Activated naive CD4-positive, alpha-beta T cell treated with anti-CD3 and anti-CD28 coated beads, Interleukin-2, amount 50 U/mL, for 24 hours (primary cell): Measurements from ENCODE around the gene LINS1.

ENCODE experiments used
- H3K27ac Mint-ChIP-seq: one replicate; pipeline ENCODE4 v1.8.0; 2021; ENCODE audit warnings: mild to moderate bottlenecking, mixed read lengths
- H3K27me3 Mint-ChIP-seq: one replicate; pipeline ENCODE4 v1.8.0; 2021; ENCODE audit warnings: mixed read lengths
- H3K36me3 Mint-ChIP-seq: one replicate; pipeline ENCODE4 v1.8.0; 2021; ENCODE audit warnings: mixed read lengths
- H3K4me1 Mint-ChIP-seq: one replicate; pipeline ENCODE4 v1.8.0; 2021; ENCODE audit warnings: mixed read lengths
- H3K4me3 Mint-ChIP-seq: one replicate; pipeline ENCODE4 v1.8.0; 2021; ENCODE audit warnings: mild to moderate bottlenecking, mixed read lengths
- H3K9me3 Mint-ChIP-seq: one replicate; pipeline ENCODE4 v1.8.0; 2021; ENCODE audit warnings: mixed read lengths

LINS1 gene, protein sequence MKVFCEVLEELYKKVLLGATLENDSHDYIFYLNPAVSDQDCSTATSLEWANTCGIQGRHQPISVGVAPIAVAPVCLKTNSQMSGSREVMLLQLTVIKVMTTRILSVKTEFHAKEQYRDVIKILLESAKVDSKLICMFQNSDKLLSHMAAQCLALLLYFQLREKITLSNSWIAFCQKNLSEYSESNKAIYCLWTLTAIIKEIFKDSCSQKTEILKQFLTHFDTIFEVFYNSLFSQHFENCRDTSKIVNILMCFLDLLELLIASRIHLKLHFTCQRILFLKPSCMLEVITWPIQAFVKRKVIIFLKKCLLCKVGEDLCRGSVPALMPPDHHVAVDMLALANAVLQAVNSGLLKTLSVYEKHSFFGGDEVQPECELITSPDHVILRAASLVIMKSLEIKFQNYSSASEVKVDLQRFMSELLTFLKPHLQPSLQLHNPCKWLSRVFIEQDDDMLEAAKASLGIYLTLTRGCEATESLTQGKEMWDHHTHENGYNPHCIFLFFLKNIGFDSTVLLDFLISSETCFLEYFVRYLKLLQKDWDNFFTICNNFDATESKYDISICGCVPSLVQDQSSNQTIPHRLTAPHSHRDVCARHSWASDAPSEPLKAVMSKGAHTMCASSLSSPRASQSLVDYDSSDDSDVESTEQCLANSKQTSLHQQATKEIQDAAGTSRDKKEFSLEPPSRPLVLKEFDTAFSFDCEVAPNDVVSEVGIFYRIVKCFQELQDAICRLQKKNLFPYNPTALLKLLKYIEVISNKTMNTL

DNA sequence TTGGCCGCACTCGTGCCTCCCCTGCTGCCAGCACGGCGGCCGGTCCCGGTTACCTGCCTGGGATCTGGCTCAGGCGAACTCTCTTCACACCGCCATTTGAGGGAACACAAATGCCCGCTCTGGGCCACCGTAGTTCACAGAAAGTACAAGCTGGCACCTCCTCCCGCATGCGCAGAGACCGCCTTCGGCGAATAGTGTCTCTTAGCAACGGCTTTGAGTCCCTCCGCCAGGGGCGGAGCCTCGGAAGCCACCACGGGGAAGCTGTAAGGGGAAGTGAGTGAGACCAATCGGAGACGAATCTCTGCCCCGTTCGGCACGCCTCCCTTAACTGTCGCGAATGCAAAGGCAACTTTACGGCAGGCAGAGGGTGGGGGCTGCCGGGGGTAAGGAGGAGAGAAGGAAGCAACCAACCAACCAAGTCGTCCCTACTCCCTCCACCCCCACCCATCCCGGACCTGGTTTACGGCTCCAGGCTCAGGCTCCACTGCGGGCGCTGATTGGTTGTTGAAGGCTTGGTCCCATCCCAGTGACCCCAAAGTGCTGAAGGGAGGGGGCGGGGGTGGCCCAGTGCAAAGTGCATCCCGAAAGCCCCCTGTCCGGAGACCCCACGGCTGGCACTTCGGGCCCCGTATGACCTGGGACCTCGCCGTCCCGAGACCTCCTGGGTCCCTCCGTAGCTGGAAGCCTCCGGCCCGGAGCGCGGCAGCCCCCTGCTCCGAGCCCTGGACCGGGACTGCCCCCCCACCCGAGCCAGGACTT lies at the start of gene LINS1, which contains the start of gene ASB7:
Gene LINS1, minus strand, starts transcription at position 121 of the 759 bp plus-strand sequence. CDS start 21,342 bp downstream, outside the sequence.
Gene ASB7, plus strand, starts transcription at position 526 of the 759 bp plus-strand sequence. CDS start 9,628 bp downstream, outside the sequence.
- no peak within 1 kb of the TSS for H3K4me3 Mint-ChIP-seq
- no peaks in the 10 kb centered on the region for H3K9me3 Mint-ChIP-seq
- peak within 1 kb of the TSS; percentile 95 for H3K27ac Mint-ChIP-seq
- no peaks in the 10 kb centered on the region for H3K27me3 Mint-ChIP-seq
- peaks cover 14% of the 10 kb centered on the region for H3K36me3 Mint-ChIP-seq
- peaks cover 65% of the 10 kb centered on the region for H3K4me1 Mint-ChIP-seq

DNA sequence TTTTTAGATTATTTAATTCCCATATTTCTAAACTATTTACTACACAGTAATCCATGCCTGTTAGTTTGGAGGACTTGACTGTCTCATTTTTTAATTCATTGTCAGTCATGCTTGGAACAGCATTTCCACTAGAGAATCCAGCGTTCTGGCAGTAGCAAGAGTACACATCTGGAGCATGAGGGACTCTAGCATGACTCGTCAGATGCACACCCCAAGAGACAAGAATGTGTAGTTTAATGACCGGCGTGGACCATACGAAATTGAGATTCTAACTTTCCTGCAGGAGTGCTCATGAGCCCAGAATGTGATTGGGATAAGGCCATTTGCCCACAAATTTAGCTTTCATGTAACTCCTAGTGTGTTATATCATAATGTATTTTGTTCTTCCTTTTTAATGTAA lies 49.3 kb upstream of the LINS1 start:
- Mint-ChIP-seq H3K27ac (peak overlapping the region; percentile 30), H3K9me3 (no peaks in the 10 kb centered on the region), H3K36me3 (no peaks in the 10 kb centered on the region), H3K27me3 (no peaks in the 10 kb centered on the region), H3K4me1 (no peaks in the 10 kb centered on the region), H3K4me3 (no peak overlapping the region)

DNA sequence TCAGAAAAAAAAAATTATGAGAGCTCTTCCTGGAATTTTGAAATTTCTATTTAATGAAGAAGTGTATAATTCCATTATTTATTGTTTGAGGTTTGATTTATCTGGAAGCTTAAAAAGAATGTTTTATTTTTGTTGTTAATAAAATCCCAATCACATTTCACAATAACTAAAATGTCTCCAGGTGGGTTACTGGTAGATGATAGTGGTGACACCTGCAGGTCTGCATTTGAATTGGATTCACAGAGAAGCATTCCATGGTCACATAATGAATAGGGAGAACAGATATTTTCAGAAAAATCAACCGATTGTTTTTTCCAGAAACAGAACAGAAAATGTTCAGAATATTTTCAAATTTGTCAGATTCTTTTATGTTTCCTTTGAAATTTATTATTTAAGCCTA lies 48.7 kb upstream of the LINS1 start:
- Mint-ChIP-seq H3K27ac (no peak overlapping the region), H3K4me1 (peaks cover 3% of the 10 kb centered on the region), H3K4me3 (no peak overlapping the region), H3K9me3 (no peaks in the 10 kb centered on the region), H3K27me3 (no peaks in the 10 kb centered on the region), H3K36me3 (no peaks in the 10 kb centered on the region)

DNA sequence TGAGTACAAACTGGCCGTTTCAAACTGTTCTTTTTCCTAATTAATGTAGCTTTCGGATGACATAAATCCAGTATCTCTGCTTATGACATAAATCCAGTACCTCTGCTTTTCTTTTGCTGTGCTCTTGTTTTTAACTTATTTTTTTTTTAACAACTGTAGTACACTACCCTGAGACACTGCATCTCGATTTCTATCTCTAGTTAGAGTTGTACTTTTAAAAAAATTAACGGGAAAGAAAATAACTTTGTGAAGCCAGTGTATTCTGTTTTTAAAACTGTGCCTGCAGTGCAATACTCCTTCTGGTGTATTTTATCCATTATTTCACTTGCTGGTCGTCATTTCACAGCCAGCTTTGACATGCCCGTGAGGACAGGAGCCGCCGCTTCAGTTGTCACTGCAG lies 47.0 kb upstream of the LINS1 start:
- Mint-ChIP-seq H3K4me3 (no peak overlapping the region), H3K9me3 (no peaks in the 10 kb centered on the region), H3K36me3 (no peaks in the 10 kb centered on the region), H3K4me1 (peaks cover 10% of the 10 kb centered on the region), H3K27me3 (no peaks in the 10 kb centered on the region), H3K27ac (no peak overlapping the region)

DNA sequence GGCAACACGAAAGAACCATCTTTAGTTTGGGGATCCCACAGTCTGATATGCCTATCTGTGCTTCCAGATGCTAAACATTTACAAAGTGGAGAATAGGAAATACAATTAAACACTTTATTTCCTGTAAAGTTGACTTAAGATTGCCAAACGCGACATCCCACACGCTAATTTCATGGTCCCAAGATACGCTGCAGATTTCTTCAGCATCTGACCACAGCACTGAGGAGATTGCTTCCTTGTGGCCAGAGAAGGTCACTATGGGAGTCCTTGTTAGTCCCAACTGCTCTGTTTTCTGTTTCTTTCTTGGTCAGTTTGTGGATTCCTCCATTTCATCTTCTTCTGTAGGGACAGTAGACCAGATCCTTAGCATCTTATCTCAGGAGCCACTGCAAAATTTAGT lies 43.7 kb upstream of the LINS1 start:
- H3K4me1 Mint-ChIP-seq, result peaks cover 36% of the 10 kb centered on the region
- H3K27ac Mint-ChIP-seq, result no peak overlapping the region
- H3K36me3 Mint-ChIP-seq, result peaks cover 2% of the 10 kb centered on the region
- no peak overlapping the region for H3K4me3 Mint-ChIP-seq
- no peaks in the 10 kb centered on the region for H3K9me3 Mint-ChIP-seq
- H3K27me3 Mint-ChIP-seq, result no peaks in the 10 kb centered on the region

DNA sequence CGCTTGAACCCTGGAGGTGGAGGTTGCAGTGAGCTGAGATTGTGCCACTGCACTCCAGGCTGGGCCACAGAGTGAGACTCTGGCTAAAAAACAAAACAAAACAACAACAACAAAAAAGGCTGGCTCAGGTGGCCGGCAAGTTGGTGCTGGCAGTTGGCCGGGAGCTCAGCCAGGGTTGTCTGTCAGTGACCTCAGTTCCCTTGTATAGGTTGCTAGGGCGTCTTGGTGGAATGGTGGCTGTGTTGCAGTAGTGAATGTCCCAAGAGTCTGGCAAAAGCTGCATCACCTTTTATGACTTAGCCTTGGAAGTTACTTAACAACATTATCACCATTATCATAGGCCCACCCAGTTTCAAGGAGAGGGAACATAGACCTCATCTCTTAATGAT lies 41.0 kb upstream of the LINS1 start:
- H3K4me3 Mint-ChIP-seq, result no peak overlapping the region
- H3K4me1 Mint-ChIP-seq, result peaks cover 58% of the 10 kb centered on the region
- no peak overlapping the region for H3K27ac Mint-ChIP-seq
- H3K27me3 Mint-ChIP-seq, result no peaks in the 10 kb centered on the region
- H3K36me3 Mint-ChIP-seq, result peaks cover 4% of the 10 kb centered on the region
- no peaks in the 10 kb centered on the region for H3K9me3 Mint-ChIP-seq

DNA sequence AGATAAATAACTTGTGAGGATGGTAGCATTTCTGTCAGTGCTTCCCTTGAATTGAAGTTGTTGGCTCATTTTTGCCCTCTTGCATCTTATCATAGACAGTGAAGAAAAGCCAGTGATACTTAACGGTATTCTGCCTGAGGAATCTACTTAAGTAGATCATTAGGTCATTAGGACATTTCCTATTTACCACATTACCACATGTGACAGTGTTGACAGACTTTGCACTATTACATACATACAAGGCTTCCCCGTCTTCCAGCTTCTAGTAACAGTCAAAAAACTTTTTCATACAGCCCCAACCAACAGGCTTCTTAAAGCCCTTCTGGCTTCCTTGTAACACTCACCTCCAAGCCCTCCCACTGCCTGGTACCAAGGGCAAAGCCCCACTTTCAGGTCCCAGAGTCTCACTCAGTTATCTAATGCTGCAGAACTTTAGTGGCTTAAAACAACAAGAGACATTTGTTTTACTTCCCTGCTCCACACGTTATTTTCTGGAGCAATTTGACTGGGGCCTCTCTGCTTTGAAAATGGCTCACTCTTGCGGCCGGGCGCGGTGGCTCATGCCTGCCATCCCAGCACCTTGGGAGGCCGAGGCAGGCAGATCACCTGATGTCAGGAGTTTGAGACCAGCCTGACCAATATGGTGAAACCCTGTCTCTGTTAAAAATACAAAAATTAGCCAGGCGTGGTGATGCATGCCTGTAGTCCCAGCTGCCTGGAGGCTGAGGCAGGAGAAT lies 40.4 kb upstream of the LINS1 start:
- Mint-ChIP-seq H3K27ac (peak overlapping the region; percentile 59), H3K27me3 (no peaks in the 10 kb centered on the region), H3K4me3 (no peak overlapping the region), H3K9me3 (no peaks in the 10 kb centered on the region), H3K4me1 (peaks cover 61% of the 10 kb centered on the region), H3K36me3 (peaks cover 4% of the 10 kb centered on the region)

DNA sequence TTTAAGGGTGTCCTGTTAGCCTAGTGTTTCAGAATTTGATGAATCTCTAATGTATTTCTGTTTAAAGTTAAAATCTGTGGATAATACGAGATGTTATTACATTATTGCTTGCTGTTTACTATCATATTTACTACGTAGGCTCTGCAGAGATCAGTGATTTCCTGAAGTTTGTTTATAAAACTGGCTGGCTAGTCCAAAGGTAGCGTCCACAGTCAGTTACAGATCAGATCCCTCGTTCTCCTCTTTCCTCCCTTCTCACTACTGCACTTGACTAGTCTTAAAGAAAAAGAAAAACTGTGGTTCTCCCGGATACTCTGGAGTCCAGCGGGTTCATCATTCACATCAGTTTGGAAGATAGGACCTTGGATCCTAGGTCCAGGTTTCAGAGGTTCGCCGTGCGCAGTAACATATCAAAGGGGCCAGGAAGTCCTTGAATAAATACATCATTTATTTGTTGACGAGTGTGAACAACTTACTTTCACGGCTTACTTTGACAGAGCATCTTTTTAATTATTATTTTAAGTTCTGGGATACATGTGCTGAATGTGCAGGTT lies 36.3 kb upstream of the LINS1 start:
- H3K27ac Mint-ChIP-seq, result peak overlapping the region; percentile 4
- peaks cover 87% of the 10 kb centered on the region for H3K4me1 Mint-ChIP-seq
- H3K4me3 Mint-ChIP-seq, result peak overlapping the region; percentile 13
- peaks cover 6% of the 10 kb centered on the region for H3K36me3 Mint-ChIP-seq
- H3K9me3 Mint-ChIP-seq, result no peaks in the 10 kb centered on the region
- no peaks in the 10 kb centered on the region for H3K27me3 Mint-ChIP-seq

DNA sequence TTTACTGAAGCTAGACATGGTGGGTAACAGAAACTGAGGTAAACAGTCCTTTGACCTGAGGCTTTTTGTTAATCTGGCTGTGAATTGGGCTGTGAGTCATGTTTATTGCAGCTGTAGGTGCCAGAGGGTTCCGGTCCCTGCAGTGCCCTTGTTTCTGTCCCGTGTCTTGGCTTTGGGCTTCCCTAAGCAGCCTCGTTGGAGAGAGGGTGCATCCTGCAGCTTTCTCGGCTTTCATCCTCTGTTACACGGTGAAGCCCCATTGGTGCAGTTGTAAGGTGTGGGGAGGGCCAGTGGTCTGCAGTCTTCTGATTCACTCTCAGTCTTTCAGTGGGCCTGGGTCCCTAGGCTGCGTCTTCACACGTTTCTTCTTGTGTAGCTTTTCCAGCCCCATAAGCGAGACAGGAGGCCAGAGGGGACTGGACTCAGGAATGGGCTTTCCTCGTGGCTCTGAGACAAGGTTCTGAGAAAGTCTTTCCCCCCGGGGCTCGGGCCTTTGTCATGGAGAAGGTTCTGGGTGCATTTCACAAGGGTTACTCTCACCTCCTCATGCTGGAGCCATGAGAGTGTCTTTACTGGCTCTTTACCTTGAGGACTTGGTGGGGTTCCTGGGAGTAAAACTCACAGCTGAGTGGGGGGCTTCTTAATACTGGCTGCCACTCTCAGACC lies 33.6 kb upstream of the LINS1 start:
- H3K27ac Mint-ChIP-seq, result no peak overlapping the region
- peaks cover 82% of the 10 kb centered on the region for H3K4me1 Mint-ChIP-seq
- no peaks in the 10 kb centered on the region for H3K9me3 Mint-ChIP-seq

DNA sequence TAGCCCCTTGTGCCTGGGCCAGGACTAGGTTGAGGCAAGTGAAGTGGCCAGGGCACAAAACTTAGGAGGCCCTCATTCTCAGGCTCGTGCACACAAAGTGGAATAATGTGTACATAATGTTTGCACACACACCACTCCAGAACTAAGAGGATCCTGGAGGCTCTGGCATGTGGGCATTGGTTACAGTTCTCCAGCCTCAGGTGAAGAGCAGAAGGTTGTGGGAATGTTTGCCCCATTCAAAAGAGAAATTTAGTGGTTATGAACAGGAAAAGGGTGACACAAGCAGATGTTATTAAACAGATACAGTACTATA lies 31.7 kb upstream of the LINS1 start:
- no peak overlapping the region for H3K4me3 Mint-ChIP-seq
- peaks cover 79% of the 10 kb centered on the region for H3K4me1 Mint-ChIP-seq
- no peak overlapping the region for H3K27ac Mint-ChIP-seq

More for the DNA sequence above, 33.6 kb upstream of the LINS1 start:
- Mint-ChIP-seq H3K4me3 (no peak overlapping the region), H3K27me3 (no peaks in the 10 kb centered on the region), H3K36me3 (peaks cover 7% of the 10 kb centered on the region)

DNA sequence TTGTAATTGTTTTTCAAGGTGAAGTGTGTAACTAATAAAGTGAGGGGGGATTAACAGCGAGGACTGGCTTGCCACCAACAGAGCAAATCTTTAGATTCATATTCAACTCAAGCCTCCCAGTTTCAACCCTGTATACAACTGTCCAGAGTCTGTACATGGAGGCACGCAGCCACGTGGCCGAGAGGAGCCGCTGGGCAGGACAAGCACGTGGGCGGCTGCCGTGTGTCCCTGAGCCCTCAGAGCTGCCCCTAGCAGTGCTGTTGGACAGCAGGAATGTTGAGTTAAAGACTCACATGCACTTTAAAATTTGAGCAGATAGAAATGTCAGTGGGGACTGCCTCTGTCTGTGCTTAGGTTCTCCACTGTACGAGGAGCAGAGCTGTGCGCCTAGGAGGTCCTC lies 29.8 kb upstream of the LINS1 start:
- no peaks in the 10 kb centered on the region for H3K27me3 Mint-ChIP-seq

More for the DNA sequence above, 31.7 kb upstream of the LINS1 start:
- Mint-ChIP-seq H3K36me3 (peaks cover 10% of the 10 kb centered on the region), H3K9me3 (no peaks in the 10 kb centered on the region), H3K27me3 (no peaks in the 10 kb centered on the region)

DNA sequence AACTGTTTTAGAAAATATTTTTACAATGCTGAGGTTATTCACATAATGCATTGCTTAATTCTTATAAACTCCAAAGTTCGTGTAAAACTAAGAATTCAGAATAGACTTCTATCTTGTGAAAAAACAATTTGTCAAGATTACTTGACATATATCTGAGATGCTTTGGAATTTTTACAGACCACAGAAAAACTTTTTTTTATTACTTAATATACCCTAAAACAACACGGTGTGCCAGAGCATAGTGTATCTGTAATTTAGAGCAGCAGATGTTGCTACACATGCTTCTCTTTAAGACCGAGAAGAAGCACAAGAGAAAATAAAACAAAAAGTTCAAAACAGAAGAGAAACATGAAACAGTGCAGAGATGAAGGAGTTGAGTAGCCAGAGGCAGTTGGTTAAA lies 26.8 kb upstream of the LINS1 start:
- no peaks in the 10 kb centered on the region for H3K9me3 Mint-ChIP-seq
- no peak overlapping the region for H3K4me3 Mint-ChIP-seq
- H3K27me3 Mint-ChIP-seq, result no peaks in the 10 kb centered on the region
- peak overlapping the region; percentile 30 for H3K27ac Mint-ChIP-seq
- H3K36me3 Mint-ChIP-seq, result peaks cover 6% of the 10 kb centered on the region
- H3K4me1 Mint-ChIP-seq, result peaks cover 47% of the 10 kb centered on the region

More for the DNA sequence above, 29.8 kb upstream of the LINS1 start:
- no peak overlapping the region for H3K27ac Mint-ChIP-seq
- H3K4me3 Mint-ChIP-seq, result no peak overlapping the region
- peaks cover 8% of the 10 kb centered on the region for H3K36me3 Mint-ChIP-seq
- H3K9me3 Mint-ChIP-seq, result no peaks in the 10 kb centered on the region
- H3K4me1 Mint-ChIP-seq, result peaks cover 77% of the 10 kb centered on the region

DNA sequence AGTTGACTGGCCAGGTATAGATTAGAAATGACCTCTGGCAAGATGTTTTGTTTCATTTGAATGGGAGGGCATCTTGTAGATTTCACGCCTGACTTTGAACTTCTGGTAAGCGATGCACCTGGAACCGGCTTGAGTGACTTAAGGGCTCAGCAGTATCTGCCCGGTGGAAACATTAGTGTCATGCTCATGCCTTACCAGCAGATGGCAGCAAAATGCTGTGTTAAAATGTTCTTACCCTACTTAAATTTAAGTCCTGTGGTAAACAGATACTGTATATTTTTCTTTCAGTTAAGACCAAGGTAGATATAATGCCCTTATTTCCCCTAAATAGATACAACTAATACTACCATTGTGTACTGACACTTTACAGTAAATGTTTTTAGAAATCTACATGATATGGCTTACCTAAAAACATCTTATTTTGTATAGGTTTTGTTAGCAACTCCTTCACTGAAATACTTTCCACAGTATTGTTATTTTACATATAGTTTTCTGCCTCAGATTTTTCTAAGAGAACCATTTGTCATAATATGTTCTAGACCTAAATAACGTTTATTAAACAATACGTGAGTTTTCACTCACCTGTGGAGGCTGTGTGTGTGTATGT lies 25.9 kb upstream of the LINS1 start:
- Mint-ChIP-seq H3K9me3 (no peaks in the 10 kb centered on the region), H3K27me3 (no peaks in the 10 kb centered on the region), H3K36me3 (peaks cover 5% of the 10 kb centered on the region), H3K4me1 (peaks cover 38% of the 10 kb centered on the region), H3K4me3 (no peak overlapping the region), H3K27ac (no peak overlapping the region)

DNA sequence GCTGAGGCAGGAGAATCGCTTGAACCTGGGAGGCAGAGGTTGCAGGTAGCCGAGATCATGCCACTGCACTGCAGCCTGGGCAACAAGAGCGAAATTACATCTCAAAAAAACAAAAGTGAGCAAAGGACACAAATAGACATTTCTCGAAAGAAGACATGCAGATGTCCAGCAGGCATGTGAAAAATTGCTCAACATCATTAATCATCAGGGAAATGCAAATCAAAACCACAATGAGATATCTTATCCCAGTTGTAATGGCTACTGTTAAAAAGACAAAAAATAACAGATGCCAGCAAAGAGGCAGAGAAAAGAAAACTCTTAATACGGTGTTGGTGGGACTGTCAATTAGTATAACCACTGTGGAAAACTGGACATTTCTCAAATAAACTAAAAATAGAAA lies 21.3 kb upstream of the LINS1 start:
- peaks cover 9% of the 10 kb centered on the region for H3K4me1 Mint-ChIP-seq
- H3K4me3 Mint-ChIP-seq, result no peak overlapping the region
- no peaks in the 10 kb centered on the region for H3K9me3 Mint-ChIP-seq
- no peaks in the 10 kb centered on the region for H3K27me3 Mint-ChIP-seq
- H3K27ac Mint-ChIP-seq, result no peak overlapping the region
- H3K36me3 Mint-ChIP-seq, result peaks cover 5% of the 10 kb centered on the region
